ENCODE data around the gene ANKRD13C.

The ANKRD13C gene

GRCh38 chr1:70376196-70376595 is 21.7 kb upstream of the ANKRD13C start:
- TF ChIP-seq RAD21 (IDR thresholded peaks at IDR 0.05; ENCODE audit: low read depth) (no peak), ZBTB7A (IDR thresholded peaks at IDR 0.05; ENCODE audit: low read depth) (no peak), REST (IDR thresholded peaks at IDR 0.05; ENCODE audit: low read depth) (no peak), CEBPB (IDR thresholded peaks at IDR 0.05) (no peak), NFIC (IDR thresholded peaks at IDR 0.05) (no peak), EGR1 (IDR thresholded peaks at IDR 0.05) (no peak)
- TF ChIP-seq, protein P1, sequence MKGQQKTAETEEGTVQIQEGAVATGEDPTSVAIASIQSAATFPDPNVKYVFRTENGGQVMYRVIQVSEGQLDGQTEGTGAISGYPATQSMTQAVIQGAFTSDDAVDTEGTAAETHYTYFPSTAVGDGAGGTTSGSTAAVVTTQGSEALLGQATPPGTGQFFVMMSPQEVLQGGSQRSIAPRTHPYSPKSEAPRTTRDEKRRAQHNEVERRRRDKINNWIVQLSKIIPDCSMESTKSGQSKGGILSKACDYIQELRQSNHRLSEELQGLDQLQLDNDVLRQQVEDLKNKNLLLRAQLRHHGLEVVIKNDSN (IDR thresholded peaks at IDR 0.05): no peak

- TF ChIP-seq YY1 (IDR thresholded peaks at IDR 0.05; ENCODE audit: low read depth): no peak
- TF ChIP-seq, protein P1 (IDR thresholded peaks at IDR 0.05): no peak
- TF ChIP-seq CEBPB (IDR thresholded peaks at IDR 0.05): no peak
- no peak for TF ChIP-seq CREB1 (IDR thresholded peaks at IDR 0.05; ENCODE audit: low read depth)
- TF ChIP-seq REST (IDR thresholded peaks at IDR 0.05; ENCODE audit: low read depth): no peak
- TF ChIP-seq ZBTB7A (IDR thresholded peaks at IDR 0.05; ENCODE audit: low read depth): no peak
Observed at GRCh38 chr1:70372426-70372825, 17.9 kb upstream of the ANKRD13C start.

DNA sequence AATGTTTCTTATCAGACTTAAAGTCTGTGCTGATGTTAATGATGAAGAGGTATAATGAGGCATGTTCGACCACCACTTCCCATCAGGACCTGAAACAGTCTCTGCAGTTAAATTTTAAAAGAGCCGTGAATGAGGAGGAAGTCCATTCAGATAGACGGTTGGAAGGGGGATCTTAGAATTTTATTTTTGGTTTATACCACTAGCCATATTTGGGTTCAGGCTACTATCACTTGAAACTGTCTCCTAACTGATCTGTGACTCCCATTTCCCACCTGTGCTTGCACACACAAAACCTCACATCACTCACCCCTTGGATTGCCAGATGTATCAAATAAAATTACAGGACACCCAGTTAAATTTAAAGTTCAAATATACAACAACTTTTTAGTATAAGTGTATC is 9.9 kb upstream of the ANKRD13C start:
- TF ChIP-seq, protein P2, sequence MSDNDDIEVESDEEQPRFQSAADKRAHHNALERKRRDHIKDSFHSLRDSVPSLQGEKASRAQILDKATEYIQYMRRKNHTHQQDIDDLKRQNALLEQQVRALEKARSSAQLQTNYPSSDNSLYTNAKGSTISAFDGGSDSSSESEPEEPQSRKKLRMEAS (IDR thresholded peaks at IDR 0.05): no peak
- no peak for TF ChIP-seq RAD21 (IDR thresholded peaks at IDR 0.05; ENCODE audit: low read depth)
- no peak for TF ChIP-seq CEBPB (IDR thresholded peaks at IDR 0.05)
- no peak for TF ChIP-seq FOXM1 (IDR thresholded peaks at IDR 0.05; ENCODE audit: borderline replicate concordance, low read depth)
- TF ChIP-seq, protein P1 (IDR thresholded peaks at IDR 0.05): no peak
- no peak for TF ChIP-seq TEAD4 (IDR thresholded peaks at IDR 0.05)

GRCh38 chr1:70361727-70362398 is 7.3 kb upstream of the ANKRD13C start:
- TF ChIP-seq, protein P1 (IDR thresholded peaks at IDR 0.05): no peak

- TF ChIP-seq TCF12 (IDR thresholded peaks at IDR 0.05; ENCODE audit: low read depth) (no peak), REST (IDR thresholded peaks at IDR 0.05; ENCODE audit: low read depth) (no peak), YY1 (IDR thresholded peaks at IDR 0.05; ENCODE audit: low read depth) (no peak), TAF1 (IDR thresholded peaks at IDR 0.05; ENCODE audit: low read depth) (no peak), EP300 (IDR thresholded peaks at IDR 0.05; ENCODE audit: borderline replicate concordance) (no peak), RAD21 (IDR thresholded peaks at IDR 0.05; ENCODE audit: low read depth) (no peak)
- TF ChIP-seq, protein P1 (IDR thresholded peaks at IDR 0.05): no peak
Observed at GRCh38 chr1:70360321-70360720, 5.8 kb upstream of the ANKRD13C start.

Data from Ishikawa (cell line).